SK-N-SH (cell line): Measurements from ENCODE around the gene OR52D1. TPM values are rescaled to one million over a fixed set of nuclear protein-coding genes. Genes with fewer than 3 reads are reported as not detected.

Experiments
- CTCF ChIA-PET: fragments of 300-600, 350-600 bp; formaldehyde crosslinking; extraction: SDS; loops from one replicate; lab custom pipeline; 2021; lab: Yijun Ruan, JAX
- POLR2A ChIA-PET: fragments of 350-600 bp; sonication (Branson Sonifier 250); formaldehyde crosslinking; extraction: SDS; loops from one replicate; lab custom pipeline; 2020; ENCODE audit warnings: antibody characterized with exemption, inconsistent platforms; lab: Yijun Ruan, JAX
- DNase-seq: peaks from one replicate; pipeline ENCODE4 v3.0.0; 2012
- H2AFZ ChIP-seq: fragments of 200-600 bp; sonication (generic); 2 replicates; pipeline ENCODE4 v1.8.1; 2016; ENCODE audit warnings: antibody characterized with exemption, mild to moderate bottlenecking, low read depth
- H3F3A ChIP-seq: fragments of 200-600 bp; sonication (generic); replicated peaks from 2 replicates; pipeline ENCODE3; 2016; ENCODE audit warnings: antibody characterized with exemption, mild to moderate bottlenecking; ENCODE audit not compliant: insufficient read depth
- H3K27ac ChIP-seq, 2 experiments: fragments of 200-500 bp in 1 of 2; fragments of 200-600 bp in 1 of 2; sonication (Bioruptor generic) in 1 of 2; sonication (generic), shearing (Covaris generic) in 1 of 2; 2 replicates each; pipeline versions ENCODE4 v1.5.1 to v1.6.1; 2014 to 2016; ENCODE audit warnings: low read depth in 2 of 2, inconsistent platforms in 1 of 2, low read length in 1 of 2, mild to moderate bottlenecking in 1 of 2, mixed read lengths in 1 of 2
- H3K27me3 ChIP-seq: fragments of 200-600 bp; sonication (generic), shearing (Covaris generic); 2 replicates; pipeline ENCODE4 v1.6.1; 2016; ENCODE audit warnings: mixed run types; ENCODE audit not compliant: insufficient read depth
- H3K36me3 ChIP-seq, 2 experiments: fragments of 200-500 bp in 1 of 2; fragments of 200-600 bp in 1 of 2; sonication (Bioruptor generic) in 1 of 2; sonication (generic) in 1 of 2; replicated peaks in 1 of 2; 2 replicates each; pipeline versions ENCODE3 to v1.5.1; 2014 to 2016; ENCODE audit warnings: low read length in 1 of 2, mild to moderate bottlenecking in 1 of 2; ENCODE audit not compliant: insufficient read depth in 2 of 2, control insufficient read depth in 1 of 2
- H3K4me1 ChIP-seq, 2 experiments: fragments of 200-500 bp in 1 of 2; fragments of 200-600 bp in 1 of 2; sonication (Bioruptor generic) in 1 of 2; sonication (generic), shearing (Covaris generic) in 1 of 2; 2 replicates each; pipeline versions ENCODE4 v1.5.1 to v1.6.1; 2014 to 2016; ENCODE audit warnings: low read depth in 1 of 2, low read length in 1 of 2, mixed run types in 1 of 2; ENCODE audit not compliant: insufficient read depth in 2 of 2, control insufficient read depth in 1 of 2
- H3K4me2 ChIP-seq: fragments of 200-600 bp; sonication (generic), shearing (Covaris generic); 2 replicates; pipeline ENCODE4 v1.6.1; 2017; ENCODE audit warnings: mixed run types
- H3K4me3 ChIP-seq, 2 experiments: fragments of 200-500 bp in 1 of 2; fragments of 200-600 bp in 1 of 2; sonication (Bioruptor generic) in 1 of 2; sonication (generic), shearing (Covaris generic) in 1 of 2; 2 replicates each; pipeline versions ENCODE4 v1.5.1 to v1.8.1; 2014 to 2016; ENCODE audit warnings: low read depth in 2 of 2, inconsistent platforms in 1 of 2, low read length in 1 of 2, mild to moderate bottlenecking in 1 of 2, mixed read lengths in 1 of 2, moderate library complexity in 1 of 2
- H3K79me2 ChIP-seq: fragments of 200-600 bp; sonication (generic); 2 replicates; pipeline ENCODE4 v1.8.1; 2017; ENCODE audit warnings: mild to moderate bottlenecking; ENCODE audit not compliant: insufficient read depth
- H3K9ac ChIP-seq: fragments of 200-600 bp; sonication (generic); 2 replicates; pipeline ENCODE4 v1.6.1; 2017; ENCODE audit warnings: mixed run types
- H3K9me2 ChIP-seq: fragments of 200-600 bp; sonication (generic); 2 replicates; pipeline ENCODE4 v1.6.1; 2017; ENCODE audit warnings: mixed run types
- H3K9me3 ChIP-seq: fragments of 200-600 bp; sonication (generic); 2 replicates; pipeline ENCODE4 v1.6.1; 2017; ENCODE audit warnings: mixed run types, mild to moderate bottlenecking, moderate library complexity
- H4K20me1 ChIP-seq: fragments of 200-600 bp; sonication (generic); 2 replicates; pipeline ENCODE4 v1.6.1; 2017; ENCODE audit warnings: mild to moderate bottlenecking, mixed run types; ENCODE audit not compliant: insufficient read depth
- ELF1 ChIP-seq: IDR thresholded peaks from 2 replicates; pipeline ENCODE4 v1.4.0; 2012
- FOXJ3 ChIP-seq: sonication (generic); formaldehyde crosslinking; IDR thresholded peaks from 2 replicates; pipeline ENCODE4 v1.5.1; 2020; ENCODE audit warnings: mild to moderate bottlenecking, missing genetic modification reagents
- FOXM1 ChIP-seq: IDR thresholded peaks from 2 replicates; pipeline ENCODE4 v1.4.0; 2012; ENCODE audit warnings: low read depth, mild to moderate bottlenecking
- GABPA ChIP-seq: IDR thresholded peaks from 2 replicates; pipeline ENCODE4 v1.4.0; 2012; ENCODE audit warnings: low read depth, mild to moderate bottlenecking
- GATA2 ChIP-seq: sonication (generic); formaldehyde crosslinking; IDR thresholded peaks from 2 replicates; pipeline ENCODE4 v1.5.0; 2020; ENCODE audit warnings: mild to moderate bottlenecking, missing genetic modification reagents
- MXI1 ChIP-seq: IDR thresholded peaks from 2 replicates; pipeline ENCODE4 v1.6.1; 2012; ENCODE audit warnings: mild to moderate bottlenecking, low read depth, low read length, improper control_type of control experiment
- NRF1 ChIP-seq: IDR thresholded peaks from 2 replicates; pipeline ENCODE4 v1.6.1; 2012; ENCODE audit warnings: low read depth, mild to moderate bottlenecking, low read length
- POLR2AphosphoS5 ChIP-seq: IDR thresholded peaks from 2 replicates; pipeline ENCODE4 v1.6.1; 2012; ENCODE audit warnings: low read depth, low read length
- RAD21 ChIP-seq: IDR thresholded peaks from 2 replicates; pipeline ENCODE4 v1.6.1; 2012; ENCODE audit warnings: mild to moderate bottlenecking, low read length
- RFX5 ChIP-seq: IDR thresholded peaks from 2 replicates; pipeline ENCODE4 v1.6.1; 2012; ENCODE audit warnings: mild to moderate bottlenecking, improper control_type of control experiment, low read length
- SMC3 ChIP-seq: IDR thresholded peaks from 2 replicates; pipeline ENCODE4 v1.6.1; 2012; ENCODE audit warnings: low read depth, low read length, improper control_type of control experiment
- TEAD4 ChIP-seq: IDR thresholded peaks from 2 replicates; pipeline ENCODE4 v1.4.0; 2012; ENCODE audit warnings: mild to moderate bottlenecking, borderline replicate concordance; ENCODE audit not compliant: insufficient read depth
- YY1 ChIP-seq: IDR thresholded peaks from 2 replicates; pipeline ENCODE4 v1.4.0; 2012; ENCODE audit warnings: low read depth, mild to moderate bottlenecking
- WGBS: methylation state at CpG from one replicate; pipeline ENCODE4 v1.1.6; 2017; ENCODE audit warnings: low lambda C conversion rate; 5-methylcytosine and 5-hydroxymethylcytosine counted together
- polyA plus RNA-seq, 3 experiments: library from polyadenylated mRNA; depleted of rRNA; stranded (reverse); fragments of >200 nt; gene quantifications; 2 replicates each; pipeline ENCODE4 v1.2.3, GENCODE V29; 2012
- TF ChIP-seq, protein P1 (sequence below): IDR thresholded peaks from 2 replicates; pipeline ENCODE4 v1.4.0; 2012; ENCODE audit warnings: low read depth, borderline replicate concordance
- TF ChIP-seq, protein P2 (sequence below): fragments of 150-350 bp; IDR thresholded peaks from 2 replicates; pipeline ENCODE4 v1.6.1; 2017; ENCODE audit warnings: antibody characterized with exemption, low read length, low read depth, borderline replicate concordance
- TF ChIP-seq, protein P3 (sequence below): fragments of 200-600 bp; sonication (generic); IDR thresholded peaks from 2 replicates; pipeline ENCODE4 v1.6.1; 2017; ENCODE audit warnings: antibody characterized with exemption, mild to moderate bottlenecking, moderate library complexity
- TF ChIP-seq, protein P4 (sequence below): IDR thresholded peaks from 2 replicates; pipeline ENCODE4 v1.4.0; 2012; ENCODE audit warnings: low read depth, borderline replicate concordance

Gene OR52D1
- polyA plus RNA-seq, 1 of the 3 experiments (the other 2 are of a cell fraction) = not detected

DNA sequence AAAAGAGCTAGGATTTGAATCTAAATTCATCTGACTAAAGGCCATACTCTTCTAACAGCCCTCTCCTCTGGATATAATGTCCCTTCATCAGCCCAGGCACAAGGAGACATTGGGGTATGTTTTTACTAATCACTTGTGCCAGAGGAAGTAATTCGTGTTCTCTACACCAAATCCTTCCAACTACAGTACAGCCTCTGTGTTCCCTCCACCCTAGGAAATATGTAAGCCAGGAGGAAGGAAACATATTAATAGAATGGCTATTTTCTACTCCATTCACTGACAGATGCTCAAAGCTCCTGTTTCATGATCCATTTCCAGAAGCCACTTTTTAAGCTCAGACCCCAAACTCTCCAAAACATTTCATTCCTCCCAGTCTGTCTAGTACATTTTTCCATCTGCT lies 40.0 kb downstream of the OR52D1 start:
- H4K20me1 ChIP-seq = no peaks in the 10 kb centered on the region
- CTCF ChIA-PET = no interaction called here
- POLR2A ChIA-PET = no interaction called here
- no peaks in the 10 kb centered on the region for H3F3A ChIP-seq
- H3K9ac ChIP-seq = no peak overlapping the region
- no peak overlapping the region for H3K27ac ChIP-seq
- H3K4me1 ChIP-seq = no peaks in the 10 kb centered on the region
- H3K27me3 ChIP-seq = peaks cover 9% of the 10 kb centered on the region
- TF ChIP-seq FOXM1 (no peak), ELF1 (no peak), TEAD4 (no peak), RAD21 (no peak), GABPA (no peak), FOXJ3 (CRISPR knock-in tag) (no peak), SMC3 (no peak), NRF1 (no peak), YY1 (no peak), RFX5 (no peak), GATA2 (CRISPR knock-in tag) (no peak), MXI1 (no peak), POLR2AphosphoS5 (no peak)
- TF ChIP-seq, protein P1, sequence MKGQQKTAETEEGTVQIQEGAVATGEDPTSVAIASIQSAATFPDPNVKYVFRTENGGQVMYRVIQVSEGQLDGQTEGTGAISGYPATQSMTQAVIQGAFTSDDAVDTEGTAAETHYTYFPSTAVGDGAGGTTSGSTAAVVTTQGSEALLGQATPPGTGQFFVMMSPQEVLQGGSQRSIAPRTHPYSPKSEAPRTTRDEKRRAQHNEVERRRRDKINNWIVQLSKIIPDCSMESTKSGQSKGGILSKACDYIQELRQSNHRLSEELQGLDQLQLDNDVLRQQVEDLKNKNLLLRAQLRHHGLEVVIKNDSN = no peak
- TF ChIP-seq, protein P2, sequence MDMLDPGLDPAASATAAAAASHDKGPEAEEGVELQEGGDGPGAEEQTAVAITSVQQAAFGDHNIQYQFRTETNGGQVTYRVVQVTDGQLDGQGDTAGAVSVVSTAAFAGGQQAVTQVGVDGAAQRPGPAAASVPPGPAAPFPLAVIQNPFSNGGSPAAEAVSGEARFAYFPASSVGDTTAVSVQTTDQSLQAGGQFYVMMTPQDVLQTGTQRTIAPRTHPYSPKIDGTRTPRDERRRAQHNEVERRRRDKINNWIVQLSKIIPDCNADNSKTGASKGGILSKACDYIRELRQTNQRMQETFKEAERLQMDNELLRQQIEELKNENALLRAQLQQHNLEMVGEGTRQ = no peak
- TF ChIP-seq, protein P3, sequence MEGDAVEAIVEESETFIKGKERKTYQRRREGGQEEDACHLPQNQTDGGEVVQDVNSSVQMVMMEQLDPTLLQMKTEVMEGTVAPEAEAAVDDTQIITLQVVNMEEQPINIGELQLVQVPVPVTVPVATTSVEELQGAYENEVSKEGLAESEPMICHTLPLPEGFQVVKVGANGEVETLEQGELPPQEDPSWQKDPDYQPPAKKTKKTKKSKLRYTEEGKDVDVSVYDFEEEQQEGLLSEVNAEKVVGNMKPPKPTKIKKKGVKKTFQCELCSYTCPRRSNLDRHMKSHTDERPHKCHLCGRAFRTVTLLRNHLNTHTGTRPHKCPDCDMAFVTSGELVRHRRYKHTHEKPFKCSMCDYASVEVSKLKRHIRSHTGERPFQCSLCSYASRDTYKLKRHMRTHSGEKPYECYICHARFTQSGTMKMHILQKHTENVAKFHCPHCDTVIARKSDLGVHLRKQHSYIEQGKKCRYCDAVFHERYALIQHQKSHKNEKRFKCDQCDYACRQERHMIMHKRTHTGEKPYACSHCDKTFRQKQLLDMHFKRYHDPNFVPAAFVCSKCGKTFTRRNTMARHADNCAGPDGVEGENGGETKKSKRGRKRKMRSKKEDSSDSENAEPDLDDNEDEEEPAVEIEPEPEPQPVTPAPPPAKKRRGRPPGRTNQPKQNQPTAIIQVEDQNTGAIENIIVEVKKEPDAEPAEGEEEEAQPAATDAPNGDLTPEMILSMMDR = no peak
- TF ChIP-seq, protein P4, sequence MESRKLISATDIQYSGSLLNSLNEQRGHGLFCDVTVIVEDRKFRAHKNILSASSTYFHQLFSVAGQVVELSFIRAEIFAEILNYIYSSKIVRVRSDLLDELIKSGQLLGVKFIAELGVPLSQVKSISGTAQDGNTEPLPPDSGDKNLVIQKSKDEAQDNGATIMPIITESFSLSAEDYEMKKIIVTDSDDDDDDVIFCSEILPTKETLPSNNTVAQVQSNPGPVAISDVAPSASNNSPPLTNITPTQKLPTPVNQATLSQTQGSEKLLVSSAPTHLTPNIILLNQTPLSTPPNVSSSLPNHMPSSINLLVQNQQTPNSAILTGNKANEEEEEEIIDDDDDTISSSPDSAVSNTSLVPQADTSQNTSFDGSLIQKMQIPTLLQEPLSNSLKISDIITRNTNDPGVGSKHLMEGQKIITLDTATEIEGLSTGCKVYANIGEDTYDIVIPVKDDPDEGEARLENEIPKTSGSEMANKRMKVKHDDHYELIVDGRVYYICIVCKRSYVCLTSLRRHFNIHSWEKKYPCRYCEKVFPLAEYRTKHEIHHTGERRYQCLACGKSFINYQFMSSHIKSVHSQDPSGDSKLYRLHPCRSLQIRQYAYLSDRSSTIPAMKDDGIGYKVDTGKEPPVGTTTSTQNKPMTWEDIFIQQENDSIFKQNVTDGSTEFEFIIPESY = no peak
- H3K36me3 ChIP-seq = no peaks in the 10 kb centered on the region
- H3K79me2 ChIP-seq = no peaks in the 10 kb centered on the region
- no peak overlapping the region for H3K4me3 ChIP-seq
- no peaks in the 10 kb centered on the region for H3K9me3 ChIP-seq
- no peaks in the 10 kb centered on the region for H3K9me2 ChIP-seq
- 0% methylated on average over 1 of the region's 1 CpG for WGBS
- H2AFZ ChIP-seq = no peak overlapping the region
- H3K4me2 ChIP-seq = no peak overlapping the region
- DNase-seq = no peak
